Measurements from ENCODE around the gene LIMCH1.
A peak's percentile ranks its signal among the peaks of the same experiment; 100 is the strongest.

Gene LIMCH1

DNA sequence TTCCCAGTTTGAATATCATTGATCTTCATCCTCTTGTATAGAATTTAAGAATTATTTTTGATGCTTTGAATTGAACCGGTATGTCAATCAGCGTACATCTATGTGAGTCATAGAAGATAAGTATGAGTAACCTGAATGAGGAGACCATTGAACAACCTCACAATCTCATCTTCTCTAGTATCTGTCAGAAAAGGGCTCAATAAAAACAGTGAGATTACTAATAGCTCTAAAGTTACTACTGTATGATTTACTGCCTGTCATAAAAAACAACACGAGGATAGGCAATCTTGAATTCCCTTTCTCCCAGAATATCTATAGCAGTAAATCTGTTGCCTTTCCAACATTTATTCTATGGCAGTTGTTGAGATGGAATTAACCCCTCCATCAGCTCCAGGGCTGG is 174.5 kb downstream of the LIMCH1 start:
- no CpG with 5 or more reads among the region's 3 CpGs for WGBS (ENCODE audit: extremely low coverage, insufficient coverage, low lambda C conversion rate)
- no peak overlapping the region for H2BK120ac ChIP-seq (ENCODE audit: low read depth, low read length)
- H2BK15ac ChIP-seq (replicated peaks; ENCODE audit: low read depth), result no peak overlapping the region

DNA sequence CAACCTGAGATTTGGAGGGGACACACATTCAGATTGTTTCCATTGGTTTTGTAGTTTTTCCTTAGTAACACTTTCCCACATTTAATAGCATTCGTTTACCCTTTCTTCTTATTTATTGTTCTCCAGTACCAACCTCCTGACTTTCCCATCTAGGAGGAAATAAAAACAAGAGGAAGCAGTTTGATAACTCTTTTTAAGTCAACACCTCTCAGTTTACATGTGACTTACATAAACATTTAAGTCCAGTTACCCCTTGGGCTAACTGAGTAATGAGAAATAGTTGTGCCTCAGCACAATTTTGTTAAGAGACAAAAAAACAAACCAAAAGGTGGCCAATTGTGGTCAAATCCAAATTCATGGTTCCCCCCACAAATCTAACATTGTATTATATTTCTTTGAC is 175.8 kb downstream of the LIMCH1 start:
- H2BK15ac ChIP-seq (replicated peaks; ENCODE audit: low read depth), result no peak overlapping the region

More for the DNA sequence above, 174.5 kb downstream of the LIMCH1 start:
- Histone ChIP-seq H3K79me1 (ENCODE audit: low read length) (no peaks in the 10 kb centered on the region), H3K9ac (ENCODE audit: low read length) (no peak overlapping the region), H3K4ac (ENCODE audit: low read depth, low read length) (no peak overlapping the region), H3K27ac (ENCODE audit: low read depth, low read length) (no peak overlapping the region), H2AK5ac (ENCODE audit: low read length) (no peak overlapping the region), H3K18ac (ENCODE audit: low read length) (no peak overlapping the region), H4K8ac (ENCODE audit: low read depth, low read length) (no peak overlapping the region), H3K4me3 (ENCODE audit: low read length) (no peak overlapping the region), H3K23ac (ENCODE audit: low read length) (no peak overlapping the region), H4K5ac (ENCODE audit: low read length) (no peak overlapping the region), H3K36me3 (ENCODE audit: control insufficient read depth, insufficient read depth, low read length) (no peaks in the 10 kb centered on the region), H2BK5ac (ENCODE audit: low read length) (no peak overlapping the region), H3K56ac (ENCODE audit: low read length) (no peak overlapping the region), H3K4me1 (ENCODE audit: control insufficient read depth, low read depth, low read length) (no peaks in the 10 kb centered on the region), H3K4me2 (ENCODE audit: low read length) (no peak overlapping the region), H3K79me2 (ENCODE audit: control insufficient read depth, insufficient read depth, low read length) (no peaks in the 10 kb centered on the region), H3K27me3 (ENCODE audit: insufficient read depth, low read length, poor library complexity) (no peaks in the 10 kb centered on the region)
- no peak for DNase-seq

DNA sequence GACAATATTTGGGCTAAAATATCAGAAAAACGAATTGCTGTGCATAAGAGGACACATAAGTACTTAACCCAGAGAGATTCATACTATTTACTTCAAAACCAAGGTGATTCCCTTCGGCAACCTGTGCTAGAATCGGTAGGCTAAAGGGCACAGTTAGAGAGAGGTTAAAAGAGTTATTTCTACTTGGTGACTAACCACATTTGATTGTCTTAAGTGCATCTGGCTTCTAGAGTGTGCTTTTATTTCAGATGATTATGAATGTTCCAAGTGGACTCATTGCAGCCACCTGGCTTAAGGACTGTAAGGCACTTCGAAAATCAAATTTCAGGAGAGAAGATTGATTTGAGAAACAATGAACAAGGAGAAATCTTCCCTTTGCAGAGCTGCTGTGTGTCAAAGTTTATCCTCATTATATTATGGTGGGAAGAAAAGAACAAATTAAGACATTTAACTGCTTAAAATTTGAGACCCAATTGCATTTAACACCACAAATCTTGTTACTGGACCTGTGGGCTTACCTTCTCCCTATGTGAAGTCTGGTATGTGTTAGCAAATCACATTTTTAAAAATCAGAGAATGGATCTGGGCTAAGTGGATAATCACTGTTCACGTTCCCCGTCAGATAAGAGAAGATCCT is 176.5 kb downstream of the LIMCH1 start:
- no peak overlapping the region for H3K18ac ChIP-seq (ENCODE audit: low read length)
- H3K4me1 ChIP-seq (ENCODE audit: control insufficient read depth, low read depth, low read length), result no peaks in the 10 kb centered on the region
- no peak for DNase-seq
- H3K56ac ChIP-seq (ENCODE audit: low read length), result no peak overlapping the region
- no peak overlapping the region for H3K4me2 ChIP-seq (ENCODE audit: low read length)
- H3K36me3 ChIP-seq (ENCODE audit: control insufficient read depth, insufficient read depth, low read length), result no peaks in the 10 kb centered on the region
- no peak overlapping the region for H3K4me3 ChIP-seq (ENCODE audit: low read length)
- no peaks in the 10 kb centered on the region for H3K27me3 ChIP-seq (ENCODE audit: insufficient read depth, low read length, poor library complexity)
- no CpG with 5 or more reads among the region's 6 CpGs for WGBS (ENCODE audit: extremely low coverage, insufficient coverage, low lambda C conversion rate)
- H2BK5ac ChIP-seq (ENCODE audit: low read length), result no peak overlapping the region
- no peak overlapping the region for H3K23ac ChIP-seq (ENCODE audit: low read length)
- H2BK120ac ChIP-seq (ENCODE audit: low read depth, low read length), result no peak overlapping the region
- no peak overlapping the region for H3K4ac ChIP-seq (ENCODE audit: low read depth, low read length)
- H2BK15ac ChIP-seq (replicated peaks; ENCODE audit: low read depth), result no peak overlapping the region
- no peaks in the 10 kb centered on the region for H3K79me1 ChIP-seq (ENCODE audit: low read length)
- no peaks in the 10 kb centered on the region for H3K79me2 ChIP-seq (ENCODE audit: control insufficient read depth, insufficient read depth, low read length)
- H3K9ac ChIP-seq (ENCODE audit: low read length), result no peak overlapping the region
- H4K8ac ChIP-seq (ENCODE audit: low read depth, low read length), result no peak overlapping the region
- H3K27ac ChIP-seq (ENCODE audit: low read depth, low read length), result no peak overlapping the region
- no peak overlapping the region for H2AK5ac ChIP-seq (ENCODE audit: low read length)
- no peak overlapping the region for H4K5ac ChIP-seq (ENCODE audit: low read length)

More for the DNA sequence above, 175.8 kb downstream of the LIMCH1 start:
- Histone ChIP-seq H3K56ac (ENCODE audit: low read length) (no peak overlapping the region), H3K4me3 (ENCODE audit: low read length) (no peak overlapping the region), H3K79me1 (ENCODE audit: low read length) (no peaks in the 10 kb centered on the region), H3K18ac (ENCODE audit: low read length) (no peak overlapping the region), H3K79me2 (ENCODE audit: control insufficient read depth, insufficient read depth, low read length) (no peaks in the 10 kb centered on the region), H2BK5ac (ENCODE audit: low read length) (no peak overlapping the region), H3K4me1 (ENCODE audit: control insufficient read depth, low read depth, low read length) (no peaks in the 10 kb centered on the region), H3K4me2 (ENCODE audit: low read length) (no peak overlapping the region), H4K5ac (ENCODE audit: low read length) (no peak overlapping the region), H3K9ac (ENCODE audit: low read length) (no peak overlapping the region), H3K23ac (ENCODE audit: low read length) (no peak overlapping the region), H4K8ac (ENCODE audit: low read depth, low read length) (no peak overlapping the region), H3K27me3 (ENCODE audit: insufficient read depth, low read length, poor library complexity) (no peaks in the 10 kb centered on the region), H2AK5ac (ENCODE audit: low read length) (no peak overlapping the region), H2BK120ac (ENCODE audit: low read depth, low read length) (no peak overlapping the region), H3K27ac (ENCODE audit: low read depth, low read length) (no peak overlapping the region), H3K4ac (ENCODE audit: low read depth, low read length) (no peak overlapping the region), H3K36me3 (ENCODE audit: control insufficient read depth, insufficient read depth, low read length) (no peaks in the 10 kb centered on the region)
- no peak for DNase-seq
- WGBS (ENCODE audit: extremely low coverage, insufficient coverage, low lambda C conversion rate), result no CpG with 5 or more reads among the region's 1 CpG

DNA sequence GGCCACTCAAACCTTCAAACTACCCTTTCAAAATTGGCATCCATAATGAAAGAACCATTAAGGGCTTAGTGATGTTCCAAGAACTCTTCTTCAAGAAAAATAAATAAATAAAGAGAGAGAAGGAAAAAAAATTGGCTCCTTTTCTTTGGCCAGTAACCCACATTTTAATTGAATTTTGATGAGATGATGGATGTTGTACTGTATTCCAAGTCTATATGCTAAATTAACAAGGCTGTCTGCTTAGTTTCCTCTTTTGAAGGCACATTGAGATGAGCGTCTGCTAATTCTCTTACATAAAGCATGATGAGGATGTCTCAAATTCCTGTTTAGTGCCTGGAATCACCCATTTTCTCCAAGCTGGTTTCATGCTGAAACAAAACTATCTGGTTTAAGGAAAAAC is 177.2 kb downstream of the LIMCH1 start:
- H3K79me2 ChIP-seq (ENCODE audit: control insufficient read depth, insufficient read depth, low read length), result no peaks in the 10 kb centered on the region
- H3K23ac ChIP-seq (ENCODE audit: low read length), result no peak overlapping the region
- H3K36me3 ChIP-seq (ENCODE audit: control insufficient read depth, insufficient read depth, low read length), result no peaks in the 10 kb centered on the region
- WGBS (ENCODE audit: extremely low coverage, insufficient coverage, low lambda C conversion rate), result no CpG with 5 or more reads among the region's 1 CpG
- H4K5ac ChIP-seq (ENCODE audit: low read length), result no peak overlapping the region
- no peak overlapping the region for H3K4me3 ChIP-seq (ENCODE audit: low read length)
- H3K4ac ChIP-seq (ENCODE audit: low read depth, low read length), result no peak overlapping the region
- no peaks in the 10 kb centered on the region for H3K79me1 ChIP-seq (ENCODE audit: low read length)
- no peak overlapping the region for H3K4me2 ChIP-seq (ENCODE audit: low read length)
- no peak overlapping the region for H4K8ac ChIP-seq (ENCODE audit: low read depth, low read length)
- H3K9ac ChIP-seq (ENCODE audit: low read length), result no peak overlapping the region
- no peak for DNase-seq
- no peak overlapping the region for H3K27ac ChIP-seq (ENCODE audit: low read depth, low read length)
- H2BK120ac ChIP-seq (ENCODE audit: low read depth, low read length), result no peak overlapping the region
- no peak overlapping the region for H3K56ac ChIP-seq (ENCODE audit: low read length)
- H2BK15ac ChIP-seq (replicated peaks; ENCODE audit: low read depth), result no peak overlapping the region
- H2AK5ac ChIP-seq (ENCODE audit: low read length), result no peak overlapping the region
- H3K27me3 ChIP-seq (ENCODE audit: insufficient read depth, low read length, poor library complexity), result no peaks in the 10 kb centered on the region
- H2BK5ac ChIP-seq (ENCODE audit: low read length), result no peak overlapping the region
- no peak overlapping the region for H3K18ac ChIP-seq (ENCODE audit: low read length)
- no peaks in the 10 kb centered on the region for H3K4me1 ChIP-seq (ENCODE audit: control insufficient read depth, low read depth, low read length)

DNA sequence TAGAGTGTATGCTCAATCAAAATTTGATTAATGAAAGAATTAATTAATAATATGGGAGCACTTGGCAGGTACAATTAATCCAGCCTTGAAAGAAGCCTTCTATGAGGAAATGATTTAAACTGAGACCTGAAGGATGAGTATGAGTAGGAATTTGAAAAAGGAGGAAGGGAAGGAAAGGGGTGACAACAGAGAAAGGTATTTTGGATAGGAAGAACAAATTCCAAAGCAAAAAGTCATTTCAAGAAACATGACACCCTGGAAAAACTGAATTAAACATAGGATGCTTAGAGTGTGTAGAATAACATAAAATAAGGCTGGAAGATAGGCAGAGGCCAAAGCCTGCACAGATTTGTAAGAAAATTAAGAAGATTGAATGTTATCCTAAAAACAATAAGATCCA is 180.9 kb downstream of the LIMCH1 start:
- Histone ChIP-seq H3K36me3 (ENCODE audit: control insufficient read depth, insufficient read depth, low read length) (no peaks in the 10 kb centered on the region), H2BK120ac (ENCODE audit: low read depth, low read length) (no peak overlapping the region), H3K4me2 (ENCODE audit: low read length) (no peak overlapping the region), H3K27me3 (ENCODE audit: insufficient read depth, low read length, poor library complexity) (no peaks in the 10 kb centered on the region), H2BK5ac (ENCODE audit: low read length) (no peak overlapping the region), H4K8ac (ENCODE audit: low read depth, low read length) (no peak overlapping the region), H2BK15ac (replicated peaks; ENCODE audit: low read depth) (no peak overlapping the region), H4K5ac (ENCODE audit: low read length) (no peak overlapping the region), H3K56ac (ENCODE audit: low read length) (no peak overlapping the region), H3K18ac (ENCODE audit: low read length) (no peak overlapping the region), H3K4me1 (ENCODE audit: control insufficient read depth, low read depth, low read length) (no peaks in the 10 kb centered on the region), H3K79me2 (ENCODE audit: control insufficient read depth, insufficient read depth, low read length) (no peaks in the 10 kb centered on the region), H3K4me3 (ENCODE audit: low read length) (no peak overlapping the region), H3K27ac (ENCODE audit: low read depth, low read length) (no peak overlapping the region), H3K9ac (ENCODE audit: low read length) (no peak overlapping the region), H3K23ac (ENCODE audit: low read length) (no peak overlapping the region), H3K79me1 (ENCODE audit: low read length) (no peaks in the 10 kb centered on the region), H3K4ac (ENCODE audit: low read depth, low read length) (no peak overlapping the region), H2AK5ac (ENCODE audit: low read length) (no peak overlapping the region)
- DNase-seq, result peak; percentile 20

DNA sequence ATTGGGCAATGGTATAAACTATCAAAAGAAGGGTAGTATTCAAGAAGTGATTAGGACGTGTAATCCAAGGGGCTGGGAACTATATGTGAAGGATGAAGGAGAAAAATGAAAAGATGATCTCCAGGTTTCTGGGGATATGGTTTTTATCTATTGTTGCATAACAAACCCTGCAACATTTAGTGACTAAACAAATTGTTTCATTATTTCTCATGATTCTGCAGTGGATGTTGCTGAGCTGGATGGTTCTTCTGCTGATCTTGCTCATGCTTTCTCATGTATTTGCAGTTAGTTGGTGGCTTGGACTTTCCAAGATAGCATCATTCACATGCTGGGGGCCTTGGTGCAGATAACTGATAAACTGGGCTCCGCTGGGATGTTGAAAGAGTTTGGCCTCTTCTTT is 181.5 kb downstream of the LIMCH1 start:
- no peaks in the 10 kb centered on the region for H3K27me3 ChIP-seq (ENCODE audit: insufficient read depth, low read length, poor library complexity)
- H3K4me1 ChIP-seq (ENCODE audit: control insufficient read depth, low read depth, low read length), result no peaks in the 10 kb centered on the region
- H2BK120ac ChIP-seq (ENCODE audit: low read depth, low read length), result no peak overlapping the region
- DNase-seq, result no peak
- H4K5ac ChIP-seq (ENCODE audit: low read length), result no peak overlapping the region
- H3K4me3 ChIP-seq (ENCODE audit: low read length), result no peak overlapping the region
- H3K23ac ChIP-seq (ENCODE audit: low read length), result no peak overlapping the region
- H2BK15ac ChIP-seq (replicated peaks; ENCODE audit: low read depth), result no peak overlapping the region
- no peaks in the 10 kb centered on the region for H3K79me2 ChIP-seq (ENCODE audit: control insufficient read depth, insufficient read depth, low read length)
- H3K56ac ChIP-seq (ENCODE audit: low read length), result no peak overlapping the region
- no peaks in the 10 kb centered on the region for H3K36me3 ChIP-seq (ENCODE audit: control insufficient read depth, insufficient read depth, low read length)
- no CpG with 5 or more reads among the region's 2 CpGs for WGBS (ENCODE audit: extremely low coverage, insufficient coverage, low lambda C conversion rate)
- H3K4me2 ChIP-seq (ENCODE audit: low read length), result no peak overlapping the region
- H3K79me1 ChIP-seq (ENCODE audit: low read length), result no peaks in the 10 kb centered on the region
- H2AK5ac ChIP-seq (ENCODE audit: low read length), result no peak overlapping the region
- no peak overlapping the region for H3K27ac ChIP-seq (ENCODE audit: low read depth, low read length)
- H4K8ac ChIP-seq (ENCODE audit: low read depth, low read length), result no peak overlapping the region
- no peak overlapping the region for H3K9ac ChIP-seq (ENCODE audit: low read length)
- no peak overlapping the region for H2BK5ac ChIP-seq (ENCODE audit: low read length)
- H3K18ac ChIP-seq (ENCODE audit: low read length), result no peak overlapping the region
- no peak overlapping the region for H3K4ac ChIP-seq (ENCODE audit: low read depth, low read length)

Data from mesendoderm (in vitro differentiated cells).